Tibial nerve (tissue), 4 donors: ENCODE measurements around the gene SRP19.

ENCODE experiments used
- CTCF ChIP-seq, 5 experiments: fragments of 200-600 bp in 3 of 5; fragments of 450-650 bp in 2 of 5; sonication (generic) in 3 of 5; IDR thresholded peaks; one replicate each; pipeline ENCODE4 v1.5.1; 2016 to 2019; ENCODE audit warnings: antibody characterized with exemption in 5 of 5, mild to moderate bottlenecking in 3 of 5, moderate library complexity in 2 of 5
- EP300 ChIP-seq, 2 donors: sonication (generic); formaldehyde crosslinking; IDR thresholded peaks; one replicate each; pipeline ENCODE4 v1.6.1; 2017; ENCODE audit warnings: antibody characterized with exemption in 2 of 2, mild to moderate bottlenecking in 1 of 2

- TF ChIP-seq CTCF (IDR thresholded peaks at IDR 0.05) (no peak), EP300 (IDR thresholded peaks at IDR 0.05) (no peak)
These were observed 15.3 kb downstream of the SRP19 start for GRCh38 chr5:112876362-112876761.
